RWPE2 (cell line): Measurements from ENCODE around the gene LRRC28.

Source experiments
- ATAC-seq: fragments of 200-7000 bp; cut with Tn5 transposase; 3 replicates; pipeline ENCODE4 v1.9.1; 2021; ENCODE audit warnings: low read depth
- DNase-seq: peaks from one replicate; pipeline ENCODE4 v3.0.0-alpha.2; 2020; ENCODE audit warnings: low spot score
- H3K27ac ChIP-seq: fragments of 450-650 bp; 2 replicates; pipeline ENCODE4 v1.5.1; 2017; ENCODE audit warnings: mild to moderate bottlenecking; ENCODE audit not compliant: poor library complexity, severe bottlenecking
- H3K27me3 ChIP-seq: fragments of 250-450 bp; sonication (Bioruptor Pico); 2 replicates; pipeline ENCODE4 v1.5.1; 2021; ENCODE audit warnings: mild to moderate bottlenecking, moderate library complexity; ENCODE audit not compliant: insufficient read depth, poor library complexity, severe bottlenecking
- H3K36me3 ChIP-seq: fragments of 250-450 bp; sonication (Bioruptor Pico); 2 replicates; pipeline ENCODE4 v1.5.1; 2020; ENCODE audit warnings: low read depth, mild to moderate bottlenecking, moderate library complexity
- H3K4me1 ChIP-seq: fragments of 250-450 bp; sonication (Bioruptor Pico); 2 replicates; pipeline ENCODE4 v1.5.1; 2021; ENCODE audit warnings: mild to moderate bottlenecking, moderate library complexity; ENCODE audit not compliant: insufficient read depth, poor library complexity, severe bottlenecking
- H3K4me3 ChIP-seq: fragments of 250-450 bp; sonication (Bioruptor Pico); 2 replicates; pipeline ENCODE4 v1.5.1; 2021; ENCODE audit warnings: mild to moderate bottlenecking, moderate library complexity; ENCODE audit not compliant: severe bottlenecking
- H3K9me3 ChIP-seq: fragments of 250-450 bp; sonication (Bioruptor Pico); 2 replicates; pipeline ENCODE4 v1.5.1; 2021; ENCODE audit warnings: mild to moderate bottlenecking, moderate library complexity; ENCODE audit not compliant: severe bottlenecking
- CTCF ChIP-seq: fragments of 450-650 bp; IDR thresholded peaks from one replicate; pipeline ENCODE4 v1.5.1; 2017; ENCODE audit warnings: mild to moderate bottlenecking, moderate library complexity; ENCODE audit not compliant: poor library complexity, severe bottlenecking

Gene LRRC28

GRCh38 chr15:99320374-99321215, 69.3 kb downstream of the LRRC28 start:
- ATAC-seq (peak; percentile 67), DNase-seq (no peak)
- no peak overlapping the region for H3K4me3 ChIP-seq
- H3K4me1 ChIP-seq: peaks cover 60% of the 10 kb centered on the region
- H3K36me3 ChIP-seq: no peaks in the 10 kb centered on the region
- no peak for TF ChIP-seq CTCF
- no peaks in the 10 kb centered on the region for H3K9me3 ChIP-seq
- H3K27me3 ChIP-seq: no peaks in the 10 kb centered on the region
- H3K27ac ChIP-seq: peak overlapping the region; percentile 94

- Histone ChIP-seq H3K27ac (peak overlapping the region; percentile 94), H3K36me3 (no peaks in the 10 kb centered on the region), H3K27me3 (no peaks in the 10 kb centered on the region), H3K4me1 (peaks cover 62% of the 10 kb centered on the region), H3K9me3 (no peaks in the 10 kb centered on the region), H3K4me3 (no peak overlapping the region)
- TF ChIP-seq CTCF: no peak
- DNase-seq (no peak), ATAC-seq (no peak)
These were observed 70.2 kb downstream of the LRRC28 start for GRCh38 chr15:99321468-99321867.

GRCh38 chr15:99322643-99323405, 71.5 kb downstream of the LRRC28 start:
- DNase-seq: no peak

GRCh38 chr15:99324082-99324620, 72.9 kb downstream of the LRRC28 start:
- no peak for TF ChIP-seq CTCF
- no peak for DNase-seq
- H3K27me3 ChIP-seq: no peaks in the 10 kb centered on the region
- no peaks in the 10 kb centered on the region for H3K9me3 ChIP-seq
- H3K36me3 ChIP-seq: no peaks in the 10 kb centered on the region
- peak overlapping the region; percentile 94 for H3K27ac ChIP-seq
- peaks cover 70% of the 10 kb centered on the region for H3K4me1 ChIP-seq
- ATAC-seq: peak; percentile 92
- H3K4me3 ChIP-seq: peak overlapping the region; percentile 8

More at GRCh38 chr15:99322643-99323405, 71.5 kb downstream of the LRRC28 start:
- no peak for ATAC-seq
- no peaks in the 10 kb centered on the region for H3K36me3 ChIP-seq
- peaks cover 70% of the 10 kb centered on the region for H3K4me1 ChIP-seq
- H3K4me3 ChIP-seq: no peak overlapping the region
- no peaks in the 10 kb centered on the region for H3K9me3 ChIP-seq
- H3K27me3 ChIP-seq: no peaks in the 10 kb centered on the region
- TF ChIP-seq CTCF: no peak
- peak overlapping the region; percentile 94 for H3K27ac ChIP-seq
